Esophagus muscularis mucosa (tissue), 3 donors: ENCODE measurements around the gene CCDC184.

Source experiments
- CTCF ChIP-seq, 3 experiments: fragments of 200-600 bp in 2 of 3; fragments of 450-650 bp in 1 of 3; sonication (generic) in 2 of 3; IDR thresholded peaks; one replicate each; pipeline ENCODE4 v1.5.1; 2017 to 2019; ENCODE audit warnings: antibody characterized with exemption in 3 of 3, mild to moderate bottlenecking in 2 of 3, moderate library complexity in 1 of 3
- POLR2A ChIP-seq: fragments of 450-650 bp; IDR thresholded peaks from one replicate; pipeline ENCODE4 v1.6.1; 2017; ENCODE audit warnings: antibody characterized with exemption, moderate library complexity, mild to moderate bottlenecking, low read depth

GRCh38 chr12:48183876-48184548, 568 bp downstream of the CCDC184 start:
- no peak for TF ChIP-seq CTCF (IDR thresholded peaks at IDR 0.05)
- TF ChIP-seq POLR2A, result no peak
